Activated naive CD4-positive, alpha-beta T cell treated with anti-CD3 and anti-CD28 coated beads for 36 hours (primary cell): ENCODE data around the gene ADD1. TPM values are rescaled to one million over a fixed set of nuclear protein-coding genes. Genes with fewer than 3 reads are reported as not detected.
"Not testable (repeated sequence)": the region's sequence is repeated elsewhere in the genome, so short reads cannot be mapped to it uniquely, and the experiment has no call there.

Experiments used
- CTCF ChIA-PET: fragments of 350-600 bp; sonication (Branson Sonifier 250); formaldehyde crosslinking; loops from one replicate; lab custom pipeline; 2021; ENCODE audit warnings: antibody characterized with exemption; lab: Charles Lee
- DNase-seq: peaks from one replicate; pipeline ENCODE4 v3.0.0-alpha.2; 2020
- H3K27ac Mint-ChIP-seq: one replicate; pipeline ENCODE4 v1.8.0; 2021; ENCODE audit warnings: mild to moderate bottlenecking, mixed read lengths
- H3K27me3 Mint-ChIP-seq: one replicate; pipeline ENCODE4 v1.8.0; 2021; ENCODE audit warnings: low read depth, mixed read lengths
- H3K36me3 Mint-ChIP-seq: one replicate; pipeline ENCODE4 v1.8.0; 2021; ENCODE audit warnings: low read depth, mixed read lengths
- H3K4me1 Mint-ChIP-seq: one replicate; pipeline ENCODE4 v1.8.0; 2021; ENCODE audit warnings: low read depth, mixed read lengths
- H3K4me3 Mint-ChIP-seq: one replicate; pipeline ENCODE4 v1.8.0; 2021; ENCODE audit warnings: mild to moderate bottlenecking, moderate library complexity, mixed read lengths
- H3K9me3 Mint-ChIP-seq: one replicate; pipeline ENCODE4 v1.8.0; 2021; ENCODE audit warnings: mixed read lengths
- intact Hi-C: fragments of 100-400 bp; cut with micrococcal nuclease; formaldehyde crosslinking; loops from one replicate; pipeline ENCODE4 v1.15.1; 2023
- total RNA-seq, 2 experiments: library from RNA; stranded (reverse); gene quantifications; one replicate each; pipeline ENCODE4 v1.2.3, GENCODE V29; 2021

ADD1 gene
- total RNA-seq, 2 experiments from 2014 or later, result 165 TPM

- Mint-ChIP-seq H3K27ac (peak overlapping the region; percentile 65), H3K4me3 (no peak overlapping the region), H3K4me1 (peaks cover 37% of the 10 kb centered on the region), H3K36me3 (peaks cover 49% of the 10 kb centered on the region), H3K9me3 (no peaks in the 10 kb centered on the region), H3K27me3 (no peaks in the 10 kb centered on the region)
- intact Hi-C loops, result no loop called here
- no peak for DNase-seq
- CTCF ChIA-PET, result interaction anchor here (0.7 kb wide), 1 partner anchor 13 kb away, joined by 3 read pairs; no protein-coding TSS in a partner anchor
Measured at GRCh38 chr4:2940267-2941137, 96.9 kb downstream of the ADD1 start.

- CTCF ChIA-PET, result interaction anchor here (0.7 kb wide), 1 partner anchor 11 kb away, joined by 3 read pairs; no protein-coding TSS in a partner anchor
- DNase-seq, result no peak
- peaks cover 51% of the 10 kb centered on the region for H3K36me3 Mint-ChIP-seq
Measured at GRCh38 chr4:2941138-2942036, 97.7 kb downstream of the ADD1 start.

GRCh38 chr4:2942037-2942531, 98.4 kb downstream of the ADD1 start:
- CTCF ChIA-PET, result no interaction called here
- intact Hi-C loops, result no loop called here
- Mint-ChIP-seq H3K9me3 (no peaks in the 10 kb centered on the region), H3K4me1 (peaks cover 21% of the 10 kb centered on the region), H3K36me3 (peaks cover 50% of the 10 kb centered on the region), H3K27me3 (no peaks in the 10 kb centered on the region), H3K4me3 (no peak overlapping the region), H3K27ac (peak overlapping the region; percentile 18)
- no peak for DNase-seq

More at GRCh38 chr4:2941138-2942036, 97.7 kb downstream of the ADD1 start:
- no peaks in the 10 kb centered on the region for H3K27me3 Mint-ChIP-seq
- H3K9me3 Mint-ChIP-seq, result no peaks in the 10 kb centered on the region
- H3K4me1 Mint-ChIP-seq, result peaks cover 28% of the 10 kb centered on the region
- no peak overlapping the region for H3K4me3 Mint-ChIP-seq
- intact Hi-C loops, result no loop called here
- H3K27ac Mint-ChIP-seq, result peak overlapping the region; percentile 65

- peak overlapping the region; percentile 18 for H3K27ac Mint-ChIP-seq
- H3K9me3 Mint-ChIP-seq, result no peaks in the 10 kb centered on the region
- H3K4me3 Mint-ChIP-seq, result no peak overlapping the region
- H3K36me3 Mint-ChIP-seq, result peaks cover 50% of the 10 kb centered on the region
- intact Hi-C loops, result no loop called here
- peaks cover 15% of the 10 kb centered on the region for H3K4me1 Mint-ChIP-seq
- no peak for DNase-seq
- CTCF ChIA-PET, result no interaction called here
- H3K27me3 Mint-ChIP-seq, result no peaks in the 10 kb centered on the region
Measured at GRCh38 chr4:2942532-2943363, 99.1 kb downstream of the ADD1 start.

GRCh38 chr4:2943364-2944090, 99.9 kb downstream of the ADD1 start:
- DNase-seq, result no peak
- H3K36me3 Mint-ChIP-seq, result peaks cover 50% of the 10 kb centered on the region
- H3K27ac Mint-ChIP-seq, result peak overlapping the region; percentile 71
- H3K9me3 Mint-ChIP-seq, result no peaks in the 10 kb centered on the region
- H3K4me3 Mint-ChIP-seq, result no peak overlapping the region
- no peaks in the 10 kb centered on the region for H3K27me3 Mint-ChIP-seq
- CTCF ChIA-PET, result interaction anchor here (2.4 kb wide), 1 partner anchor 12 kb away, joined by 9 read pairs; no protein-coding TSS in a partner anchor
- intact Hi-C loops, result no loop called here
- H3K4me1 Mint-ChIP-seq, result peaks cover 12% of the 10 kb centered on the region

GRCh38 chr4:2944091-2944482, 100.4 kb downstream of the ADD1 start:
- intact Hi-C loops, result no loop called here
- Mint-ChIP-seq H3K27me3 (no peaks in the 10 kb centered on the region), H3K27ac (peak overlapping the region; percentile 71), H3K4me3 (no peak overlapping the region), H3K36me3 (peaks cover 51% of the 10 kb centered on the region), H3K9me3 (no peaks in the 10 kb centered on the region), H3K4me1 (peaks cover 8% of the 10 kb centered on the region)
- CTCF ChIA-PET, result interaction anchor here (2.4 kb wide), 1 partner anchor 12 kb away, joined by 9 read pairs; no protein-coding TSS in a partner anchor
- no peak for DNase-seq

- intact Hi-C loops, result no loop called here
- H3K36me3 Mint-ChIP-seq, result peaks cover 51% of the 10 kb centered on the region
- CTCF ChIA-PET, result interaction anchor here (1.4 to 2.4 kb wide), 2 partner anchors 9 to 11 kb away, joined by 6 to 9 read pairs; no protein-coding TSS in a partner anchor
- peaks cover 2% of the 10 kb centered on the region for H3K4me1 Mint-ChIP-seq
- H3K9me3 Mint-ChIP-seq, result no peaks in the 10 kb centered on the region
- H3K4me3 Mint-ChIP-seq, result no peak overlapping the region
- peak overlapping the region; percentile 71 for H3K27ac Mint-ChIP-seq
- H3K27me3 Mint-ChIP-seq, result no peaks in the 10 kb centered on the region
- no peak for DNase-seq
Measured at GRCh38 chr4:2944586-2945526, 101.2 kb downstream of the ADD1 start.

GRCh38 chr4:2945619-2946604, 102.3 kb downstream of the ADD1 start:
- H3K9me3 Mint-ChIP-seq, H3K4me3 Mint-ChIP-seq, H3K27me3 Mint-ChIP-seq, H3K27ac Mint-ChIP-seq, intact Hi-C loops, DNase-seq, H3K4me1 Mint-ChIP-seq: not testable (repeated sequence)
- peaks cover 56% of the 10 kb centered on the region for H3K36me3 Mint-ChIP-seq
- CTCF ChIA-PET, result interaction anchor here (1.3 to 2.4 kb wide), 3 partner anchors 8 to 10 kb away, joined by 4 to 9 read pairs (median 6); no protein-coding TSS in a partner anchor

GRCh38 chr4:2946812-2947600, 103.4 kb downstream of the ADD1 start:
- no peak for DNase-seq
- H3K27ac Mint-ChIP-seq, result no peak overlapping the region
- H3K4me1 Mint-ChIP-seq, result no peaks in the 10 kb centered on the region
- CTCF ChIA-PET, result interaction anchor here (1.1 to 1.3 kb wide), 2 partner anchors 9 to 12 kb away, joined by 4 read pairs; no protein-coding TSS in a partner anchor
- H3K36me3 Mint-ChIP-seq, result peaks cover 63% of the 10 kb centered on the region
- no peaks in the 10 kb centered on the region for H3K27me3 Mint-ChIP-seq
- intact Hi-C loops, result no loop called here
- no peaks in the 10 kb centered on the region for H3K9me3 Mint-ChIP-seq
- H3K4me3 Mint-ChIP-seq, result no peak overlapping the region
